H9 (cell line): ENCODE results near the gene TSPAN5. TPM values are rescaled to one million over a fixed set of nuclear protein-coding genes. Genes with fewer than 3 reads are reported as not detected.

Experiments used
- DNase-seq: peaks from one replicate; pipeline ENCODE4 v3.0.0-alpha.2; 2017
- H2AFZ ChIP-seq: one replicate; pipeline ENCODE4 v1.6.1; 2013; ENCODE audit warnings: mild to moderate bottlenecking, low read length, control low read depth, moderate library complexity
- H2AK5ac ChIP-seq: 2 replicates; pipeline ENCODE4 v1.6.1; 2013; ENCODE audit warnings: low read length, control low read depth, mixed read lengths; ENCODE audit not compliant: insufficient read length
- H2BK120ac ChIP-seq: one replicate; pipeline ENCODE4 v1.6.1; 2013; ENCODE audit warnings: low read depth, mild to moderate bottlenecking, low read length, control low read depth, inconsistent platforms; ENCODE audit not compliant: poor library complexity, severe bottlenecking
- H2BK12ac ChIP-seq: 2 replicates; pipeline ENCODE4 v1.6.1; 2013; ENCODE audit warnings: low read length, control low read depth, mixed read lengths, low read depth; ENCODE audit not compliant: insufficient read length
- H2BK15ac ChIP-seq: 2 replicates; pipeline ENCODE4 v1.6.1; 2013; ENCODE audit warnings: low read depth, low read length, control low read depth
- H2BK20ac ChIP-seq: one replicate; pipeline ENCODE4 v1.6.1; 2013; ENCODE audit warnings: low read depth, mild to moderate bottlenecking, low read length, control low read depth, inconsistent platforms; ENCODE audit not compliant: poor library complexity, severe bottlenecking
- H2BK5ac ChIP-seq: 2 replicates; pipeline ENCODE4 v1.6.1; 2013; ENCODE audit warnings: low read length, control low read depth, mixed read lengths; ENCODE audit not compliant: insufficient read length
- H3K14ac ChIP-seq: 2 replicates; pipeline ENCODE4 v1.6.1; 2013; ENCODE audit warnings: low read length, control low read depth; ENCODE audit not compliant: insufficient read depth
- H3K18ac ChIP-seq: 2 replicates; pipeline ENCODE4 v1.6.1; 2013; ENCODE audit warnings: low read depth, mild to moderate bottlenecking, mixed read lengths, low read length, control low read depth; ENCODE audit not compliant: insufficient read length
- H3K23ac ChIP-seq: 2 replicates; pipeline ENCODE4 v1.6.1; 2013; ENCODE audit warnings: low read length, control low read depth, mixed read lengths, low read depth; ENCODE audit not compliant: insufficient read length
- H3K23me2 ChIP-seq: 2 replicates; pipeline ENCODE4 v1.6.1; 2013; ENCODE audit warnings: low read depth, mild to moderate bottlenecking, mixed read lengths, low read length, control low read depth; ENCODE audit not compliant: insufficient read length, poor library complexity, severe bottlenecking
- H3K27ac ChIP-seq: 2 replicates; pipeline ENCODE4 v1.5.1; 2013; ENCODE audit warnings: low read length, control low read depth, mixed read lengths, low read depth; ENCODE audit not compliant: insufficient read length
- H3K27me3 ChIP-seq: 2 replicates; pipeline ENCODE4 v1.6.1; 2013; ENCODE audit warnings: low read length, control low read depth, inconsistent platforms; ENCODE audit not compliant: insufficient read depth
- H3K4ac ChIP-seq: 2 replicates; pipeline ENCODE4 v1.6.1; 2013; ENCODE audit warnings: low read depth, mild to moderate bottlenecking, control low read depth, inconsistent platforms, low read length, moderate library complexity
- H3K4me1 ChIP-seq: 2 replicates; pipeline ENCODE4 v1.6.1; 2013; ENCODE audit warnings: low read length, control low read depth, inconsistent platforms; ENCODE audit not compliant: insufficient read depth
- H3K4me2 ChIP-seq: 2 replicates; pipeline ENCODE4 v1.6.1; 2013; ENCODE audit warnings: low read length, control low read depth, mixed read lengths; ENCODE audit not compliant: insufficient read length, insufficient read depth
- H3K56ac ChIP-seq: 2 replicates; pipeline ENCODE4 v1.6.1; 2013; ENCODE audit warnings: low read depth, mild to moderate bottlenecking, mixed read lengths, low read length, control low read depth; ENCODE audit not compliant: insufficient read length
- H3K79me1 ChIP-seq: 2 replicates; pipeline ENCODE4 v1.6.1; 2013; ENCODE audit warnings: low read depth, mild to moderate bottlenecking, moderate library complexity, low read length, control low read depth, inconsistent platforms; ENCODE audit not compliant: insufficient read depth, poor library complexity, severe bottlenecking
- H3K79me2 ChIP-seq: 2 replicates; pipeline ENCODE4 v1.6.1; 2013; ENCODE audit warnings: low read length, control low read depth, inconsistent platforms; ENCODE audit not compliant: insufficient read depth
- H3K9ac ChIP-seq: 2 replicates; pipeline ENCODE4 v1.6.1; 2013; ENCODE audit warnings: low read length, control low read depth, mixed read lengths; ENCODE audit not compliant: insufficient read length; ENCODE audit errors: extremely low read depth
- H3K9me3 ChIP-seq: one replicate; pipeline ENCODE4 v1.6.1; 2013; ENCODE audit warnings: low read depth, low read length, inconsistent platforms; ENCODE audit not compliant: control insufficient read depth
- H3T11ph ChIP-seq: one replicate; pipeline ENCODE4 v1.6.1; 2013; ENCODE audit warnings: mild to moderate bottlenecking, low read length, control low read depth, inconsistent platforms
- H4K20me1 ChIP-seq: one replicate; pipeline ENCODE4 v1.6.1; 2013; ENCODE audit not compliant: control insufficient read depth, insufficient read length, insufficient read depth
- H4K5ac ChIP-seq: 2 replicates; pipeline ENCODE4 v1.6.1; 2013; ENCODE audit warnings: low read depth, mild to moderate bottlenecking, mixed read lengths, low read length, control low read depth; ENCODE audit not compliant: insufficient read length
- H4K8ac ChIP-seq: replicated peaks from 2 replicates; pipeline ENCODE4 v1.6.1; 2013; ENCODE audit warnings: low read length, control low read depth, mixed read lengths, low read depth; ENCODE audit not compliant: insufficient read length
- H4K91ac ChIP-seq: 2 replicates; pipeline ENCODE4 v1.6.1; 2013; ENCODE audit warnings: low read depth, mild to moderate bottlenecking, moderate library complexity, mixed read lengths, low read length, control low read depth; ENCODE audit not compliant: insufficient read length
- H3K27ac Mint-ChIP-seq, 3 experiments: 2 replicates in 2 of 3; 3 replicates in 1 of 3; pipeline ENCODE4 v1.8.0; 2020 to 2021; ENCODE audit warnings: mixed read lengths in 3 of 3, mild to moderate bottlenecking in 1 of 3, moderate library complexity in 1 of 3
- H3K27me3 Mint-ChIP-seq: 2 replicates; pipeline ENCODE4 v1.8.0; 2021; ENCODE audit warnings: low read depth, mild to moderate bottlenecking, moderate library complexity, mixed read lengths
- H3K36me3 Mint-ChIP-seq, 3 experiments: 2 replicates in 2 of 3; 3 replicates in 1 of 3; pipeline ENCODE4 v1.8.0; 2020 to 2021; ENCODE audit warnings: low read depth in 3 of 3, mixed read lengths in 3 of 3; ENCODE audit not compliant: insufficient read depth in 1 of 3
- H3K4me1 Mint-ChIP-seq, 2 experiments: 2 replicates each; pipeline ENCODE4 v1.8.0; 2020; ENCODE audit warnings: mixed read lengths in 2 of 2
- H3K4me3 Mint-ChIP-seq, 2 experiments: 2 replicates in 1 of 2; 3 replicates in 1 of 2; pipeline ENCODE4 v1.8.0; 2020 to 2021; ENCODE audit warnings: mild to moderate bottlenecking in 2 of 2, mixed read lengths in 2 of 2, moderate library complexity in 1 of 2
- H3K9me3 Mint-ChIP-seq, 2 experiments: 2 replicates in 1 of 2; 3 replicates in 1 of 2; pipeline ENCODE4 v1.8.0; 2020; ENCODE audit warnings: mild to moderate bottlenecking in 2 of 2, mixed read lengths in 2 of 2, moderate library complexity in 1 of 2
- WGBS: extraction: QIAGEN DNeasy Blood & Tissue Kit; methylation state at CpG from one replicate; pipeline ENCODE4 v1.1.7; 2013; ENCODE audit warnings: missing lambda C conversion rate, low lambda C conversion rate, mixed read lengths; ENCODE audit not compliant: insufficient read length; ENCODE audit errors: extremely low coverage; 5-methylcytosine and 5-hydroxymethylcytosine counted together
- total RNA-seq: library from RNA; stranded (reverse); gene quantifications from 2 replicates; pipeline ENCODE4 v1.2.1, GENCODE V29; 2021
- TF ChIP-seq, protein P1 (sequence below): fragments of 200-600 bp; sonication (generic); conservative IDR thresholded peaks from 3 replicates; pipeline ENCODE4 v1.8.0; 2021; ENCODE audit warnings: antibody characterized with exemption, mild to moderate bottlenecking

Gene TSPAN5
- total RNA-seq, 1 experiment from 2014 or later = 7.0 TPM

GRCh38 chr4:98606894-98607293, 51.5 kb downstream of the TSPAN5 start:
- Histone ChIP-seq H2BK12ac (no peak overlapping the region), H4K5ac (no peak overlapping the region), H2BK5ac (no peak overlapping the region), H3K4ac (no peak overlapping the region), H3K4me2 (no peak overlapping the region), H3K9ac (no peak overlapping the region), H2AK5ac (no peak overlapping the region), H4K91ac (no peak overlapping the region), H4K8ac (no peak overlapping the region), H3K27me3 (no peaks in the 10 kb centered on the region), H3K56ac (no peak overlapping the region), H2AFZ (no peak overlapping the region), H3K23me2 (no peaks in the 10 kb centered on the region), H3K4me1 (peaks cover 19% of the 10 kb centered on the region), H3K9me3 (no peaks in the 10 kb centered on the region), H4K20me1 (no peaks in the 10 kb centered on the region), H2BK20ac (no peak overlapping the region), H3K18ac (no peak overlapping the region), H3T11ph (no peak overlapping the region), H3K27ac (no peak overlapping the region), H3K14ac (no peak overlapping the region), H3K79me2 (0 out of 2 replicates have a peak, but pooled peaks cover 2% of the 10 kb centered on the region), H3K79me1 (no peaks in the 10 kb centered on the region), H3K23ac (no peak overlapping the region), H2BK15ac (no peak overlapping the region), H2BK120ac (no peak overlapping the region)
- no CpG with 5 or more reads among the region's 6 CpGs for WGBS
- no peak for DNase-seq
- H3K27ac Mint-ChIP-seq = peak overlapping the region in 1 of 3 experiments; percentile 41; a peak in 2 of 7 replicates
- H3K27me3 Mint-ChIP-seq = no peaks in the 10 kb centered on the region
- no peaks in the 10 kb centered on the region for H3K9me3 Mint-ChIP-seq
- TF ChIP-seq, protein P1, sequence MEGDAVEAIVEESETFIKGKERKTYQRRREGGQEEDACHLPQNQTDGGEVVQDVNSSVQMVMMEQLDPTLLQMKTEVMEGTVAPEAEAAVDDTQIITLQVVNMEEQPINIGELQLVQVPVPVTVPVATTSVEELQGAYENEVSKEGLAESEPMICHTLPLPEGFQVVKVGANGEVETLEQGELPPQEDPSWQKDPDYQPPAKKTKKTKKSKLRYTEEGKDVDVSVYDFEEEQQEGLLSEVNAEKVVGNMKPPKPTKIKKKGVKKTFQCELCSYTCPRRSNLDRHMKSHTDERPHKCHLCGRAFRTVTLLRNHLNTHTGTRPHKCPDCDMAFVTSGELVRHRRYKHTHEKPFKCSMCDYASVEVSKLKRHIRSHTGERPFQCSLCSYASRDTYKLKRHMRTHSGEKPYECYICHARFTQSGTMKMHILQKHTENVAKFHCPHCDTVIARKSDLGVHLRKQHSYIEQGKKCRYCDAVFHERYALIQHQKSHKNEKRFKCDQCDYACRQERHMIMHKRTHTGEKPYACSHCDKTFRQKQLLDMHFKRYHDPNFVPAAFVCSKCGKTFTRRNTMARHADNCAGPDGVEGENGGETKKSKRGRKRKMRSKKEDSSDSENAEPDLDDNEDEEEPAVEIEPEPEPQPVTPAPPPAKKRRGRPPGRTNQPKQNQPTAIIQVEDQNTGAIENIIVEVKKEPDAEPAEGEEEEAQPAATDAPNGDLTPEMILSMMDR = no peak
- H3K36me3 Mint-ChIP-seq = peaks cover 0 to 3% (median 0%) of the 10 kb centered on the region in 3 experiments; a peak in 1 of 7 replicates
- H3K4me3 Mint-ChIP-seq = peak overlapping the region in 1 of 2 experiments; percentile 39; a peak in 2 of 5 replicates
- H3K4me1 Mint-ChIP-seq = peaks cover 57 to 66% of the 10 kb centered on the region in 2 experiments
